ENCODE measurements around the gene SLC38A2.
"Not testable (repeated sequence)": the region's sequence is repeated elsewhere in the genome, so short reads cannot be mapped to it uniquely, and the experiment has no call there.

SLC38A2 gene

DNA sequence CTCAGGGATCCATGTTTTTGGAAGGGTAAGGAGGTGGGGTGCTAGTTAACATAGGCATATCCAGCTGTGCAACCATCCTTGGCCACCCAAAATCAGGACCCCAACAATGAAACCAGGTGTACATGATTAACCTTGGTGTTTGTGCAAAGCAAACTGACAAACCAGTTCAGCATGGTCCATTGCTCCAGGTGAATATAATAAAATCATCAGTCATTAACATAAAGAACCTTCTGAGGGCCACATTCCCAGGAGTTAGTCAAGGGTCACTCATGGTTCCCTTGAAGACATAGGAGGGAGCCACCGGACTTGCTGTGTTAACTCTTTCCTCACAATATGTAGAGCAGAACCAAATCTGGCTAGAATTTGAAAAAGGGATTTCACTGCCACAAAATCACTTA is 17.8 kb downstream of the SLC38A2 start:
- no peaks in the 10 kb centered on the region for H3K9me3 ChIP-seq (ENCODE audit: control insufficient read depth, low read length)
- H3K4me3 ChIP-seq (ENCODE audit: low read length): no peak overlapping the region
- no peaks in the 10 kb centered on the region for H3K36me3 ChIP-seq (ENCODE audit: control insufficient read depth, insufficient read depth, low read length)
- H3K27me3 ChIP-seq (ENCODE audit: control insufficient read depth, insufficient read depth, low read length): no peaks in the 10 kb centered on the region
- H3K4me1 ChIP-seq (ENCODE audit: control insufficient read depth, insufficient read depth, low read length): peaks cover 9% of the 10 kb centered on the region
- H3K9ac ChIP-seq (ENCODE audit: low read length): no peak overlapping the region

DNA sequence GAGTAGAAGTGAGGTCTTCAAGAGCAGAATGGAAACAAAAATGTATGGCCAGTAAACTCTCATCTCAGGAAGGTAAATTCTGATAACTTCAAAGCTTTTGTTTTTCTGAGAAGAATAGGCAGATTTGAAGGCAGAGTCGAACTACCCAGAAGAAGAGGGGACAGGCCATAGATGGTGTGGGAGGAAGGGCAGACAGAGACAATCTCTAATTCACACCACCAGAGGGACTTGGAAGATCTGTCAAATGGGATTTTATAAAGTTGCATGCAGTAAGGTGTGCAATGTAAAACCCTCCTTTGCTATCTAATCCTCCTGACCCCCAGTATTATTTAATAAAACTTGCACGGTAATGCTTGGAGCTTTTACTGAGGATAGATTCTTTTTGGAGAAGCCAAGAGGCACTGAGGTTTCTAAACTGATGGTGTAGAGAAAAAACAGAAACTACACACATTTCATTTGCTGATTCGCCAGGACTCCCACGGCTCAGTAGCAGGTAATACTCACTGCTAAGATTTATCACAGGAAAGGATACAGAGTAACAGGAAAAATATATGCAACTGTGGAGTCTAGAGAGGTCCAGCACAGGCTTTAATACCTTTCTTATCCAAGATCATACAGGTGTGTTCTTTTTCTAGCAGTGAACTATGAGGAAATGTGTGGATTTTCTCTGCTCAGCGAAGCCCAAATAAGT is 18.3 kb downstream of the SLC38A2 start:
- Histone ChIP-seq H3K4me3 (ENCODE audit: low read length) (no peak overlapping the region), H3K36me3 (ENCODE audit: control insufficient read depth, insufficient read depth, low read length) (no peaks in the 10 kb centered on the region), H3K9ac (ENCODE audit: low read length) (no peak overlapping the region), H3K9me3 (ENCODE audit: control insufficient read depth, low read length) (no peaks in the 10 kb centered on the region), H3K27me3 (ENCODE audit: control insufficient read depth, insufficient read depth, low read length) (no peaks in the 10 kb centered on the region), H3K4me1 (ENCODE audit: control insufficient read depth, insufficient read depth, low read length) (peaks cover 9% of the 10 kb centered on the region)

DNA sequence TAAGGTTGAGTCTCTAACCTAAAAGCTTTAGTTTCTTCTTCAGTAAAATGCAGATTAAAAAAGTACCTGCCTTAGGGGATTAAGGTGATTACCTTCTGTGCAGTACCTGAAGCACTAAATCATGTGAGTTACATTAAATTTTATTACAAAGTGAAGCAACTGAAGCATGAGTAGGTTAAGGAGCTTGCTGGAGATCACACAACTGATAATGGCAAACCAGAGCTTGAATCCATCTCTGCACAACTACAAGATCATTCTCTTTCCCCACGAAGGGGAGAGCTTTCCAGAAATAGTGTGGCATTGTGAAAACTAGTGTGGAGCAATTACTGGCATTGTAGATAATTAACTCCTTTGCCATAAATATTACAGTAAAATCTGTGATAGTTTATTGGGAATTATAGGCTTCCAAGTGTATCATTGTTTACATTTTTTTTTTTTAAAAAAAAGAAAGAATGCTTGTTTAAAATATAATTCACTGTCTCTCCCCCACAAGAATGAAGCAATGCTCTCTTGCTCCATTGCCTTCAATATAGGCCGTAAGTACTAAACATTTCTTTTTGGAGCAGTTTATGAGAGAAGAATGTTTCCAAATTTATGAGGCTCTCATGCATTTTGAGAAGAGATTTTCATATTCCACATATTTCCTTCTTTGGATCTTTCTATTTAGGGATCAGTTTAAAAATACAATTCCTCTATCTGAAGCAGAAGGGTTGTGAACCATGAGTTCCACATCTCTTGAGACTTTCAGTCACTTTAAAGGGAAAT is 20.5 kb downstream of the SLC38A2 start:
- H3K36me3 ChIP-seq (ENCODE audit: control insufficient read depth, insufficient read depth, low read length): no peaks in the 10 kb centered on the region
- no peak overlapping the region for H3K4me3 ChIP-seq (ENCODE audit: low read length)
- no peak overlapping the region for H3K9ac ChIP-seq (ENCODE audit: low read length)
- H3K27me3 ChIP-seq (ENCODE audit: control insufficient read depth, insufficient read depth, low read length): no peaks in the 10 kb centered on the region
- peaks cover 9% of the 10 kb centered on the region for H3K4me1 ChIP-seq (ENCODE audit: control insufficient read depth, insufficient read depth, low read length)
- no peaks in the 10 kb centered on the region for H3K9me3 ChIP-seq (ENCODE audit: control insufficient read depth, low read length)

DNA sequence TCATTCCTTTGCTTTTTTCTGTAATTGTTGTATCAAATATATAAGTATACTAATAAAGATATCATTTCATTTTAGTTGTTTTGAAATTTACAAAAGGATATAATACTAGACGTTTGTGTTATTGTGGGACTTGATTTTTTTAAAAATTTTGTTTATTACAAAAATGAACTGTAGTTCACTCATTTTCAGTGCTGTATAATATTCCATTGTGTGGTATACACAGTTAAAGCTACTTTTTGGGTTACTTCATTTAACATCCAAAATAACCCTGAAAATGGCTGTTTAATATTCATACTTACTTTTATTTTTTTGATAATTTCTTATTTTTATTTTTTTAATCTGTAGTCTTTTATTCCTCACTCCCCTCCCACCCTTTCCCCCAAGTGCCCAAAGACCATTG is 21.4 kb downstream of the SLC38A2 start:
- Histone ChIP-seq H3K36me3 (ENCODE audit: control insufficient read depth, insufficient read depth, low read length) (no peaks in the 10 kb centered on the region), H3K9ac (ENCODE audit: low read length) (no peak overlapping the region), H3K9me3 (ENCODE audit: control insufficient read depth, low read length) (no peaks in the 10 kb centered on the region), H3K4me1 (ENCODE audit: control insufficient read depth, insufficient read depth, low read length) (peaks cover 9% of the 10 kb centered on the region), H3K27me3 (ENCODE audit: control insufficient read depth, insufficient read depth, low read length) (no peaks in the 10 kb centered on the region), H3K4me3 (ENCODE audit: low read length) (no peak overlapping the region)

DNA sequence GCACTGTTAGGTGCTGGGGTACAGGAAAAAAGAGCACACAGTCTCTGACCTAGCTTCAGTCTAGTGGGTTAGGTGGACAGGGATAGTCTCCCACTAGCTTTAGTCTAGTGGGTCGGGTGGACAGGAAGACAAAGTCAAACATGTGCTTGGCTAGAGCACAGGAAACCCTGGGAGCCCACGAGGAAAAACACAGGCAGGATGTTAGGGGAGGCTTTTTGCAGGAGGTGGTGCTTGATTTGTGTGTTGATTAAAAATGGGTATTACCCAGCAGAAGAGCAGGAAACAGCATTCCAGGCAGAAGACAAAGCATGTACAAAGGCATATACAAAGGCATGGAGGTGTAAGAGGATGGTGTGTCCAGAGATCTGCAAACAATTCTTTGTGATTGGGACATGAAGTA is 23.3 kb downstream of the SLC38A2 start:
- Histone ChIP-seq H3K9ac (ENCODE audit: low read length) (no peak overlapping the region), H3K9me3 (ENCODE audit: control insufficient read depth, low read length) (no peaks in the 10 kb centered on the region), H3K4me1 (ENCODE audit: control insufficient read depth, insufficient read depth, low read length) (peaks cover under 1% of the 10 kb centered on the region), H3K36me3 (ENCODE audit: control insufficient read depth, insufficient read depth, low read length) (no peaks in the 10 kb centered on the region), H3K4me3 (ENCODE audit: low read length) (no peak overlapping the region), H3K27me3 (ENCODE audit: control insufficient read depth, insufficient read depth, low read length) (no peaks in the 10 kb centered on the region)

DNA sequence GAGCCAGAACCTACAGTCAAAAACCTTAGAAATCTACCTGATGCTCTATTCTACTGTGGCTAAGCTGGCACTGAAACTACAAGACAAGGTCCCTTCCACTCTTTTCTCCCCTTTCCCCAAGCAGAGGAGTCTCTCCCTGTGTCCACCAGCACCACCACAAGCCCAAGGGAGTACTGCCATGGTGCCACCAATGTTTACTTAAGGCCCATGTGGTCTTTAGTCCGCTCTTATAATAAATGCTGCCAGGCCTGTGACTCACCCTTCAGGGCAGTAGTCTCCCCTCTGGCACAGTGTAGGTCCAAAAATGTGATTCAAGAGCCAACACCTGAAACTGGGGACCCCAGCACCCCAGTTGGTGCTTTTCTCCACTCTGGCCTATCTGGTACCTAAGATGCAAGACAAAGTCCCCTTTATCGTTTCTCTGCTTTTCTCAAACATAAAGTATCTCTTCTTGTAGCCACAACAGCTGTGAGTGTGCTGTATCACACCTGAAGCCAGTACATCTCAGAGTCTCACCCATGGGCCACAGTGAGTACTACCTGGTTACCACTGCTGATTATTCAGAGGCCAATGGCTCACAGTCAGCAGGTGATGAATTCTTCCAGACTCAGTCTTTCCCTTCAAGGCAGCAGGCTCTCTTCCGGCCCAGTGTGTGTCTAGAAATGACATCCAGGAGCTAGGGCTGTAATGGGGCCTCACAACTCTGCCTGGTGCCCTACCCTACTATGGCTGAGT is 29.3 kb downstream of the SLC38A2 start:
- Histone ChIP-seq H3K36me3 (ENCODE audit: control insufficient read depth, insufficient read depth, low read length) (no peaks in the 10 kb centered on the region), H3K9me3 (ENCODE audit: control insufficient read depth, low read length) (no peaks in the 10 kb centered on the region), H3K4me3 (ENCODE audit: low read length) (no peak overlapping the region), H3K4me1 (ENCODE audit: control insufficient read depth, insufficient read depth, low read length) (peaks cover 9% of the 10 kb centered on the region), H3K9ac (ENCODE audit: low read length) (no peak overlapping the region), H3K27me3 (ENCODE audit: control insufficient read depth, insufficient read depth, low read length) (no peaks in the 10 kb centered on the region)

DNA sequence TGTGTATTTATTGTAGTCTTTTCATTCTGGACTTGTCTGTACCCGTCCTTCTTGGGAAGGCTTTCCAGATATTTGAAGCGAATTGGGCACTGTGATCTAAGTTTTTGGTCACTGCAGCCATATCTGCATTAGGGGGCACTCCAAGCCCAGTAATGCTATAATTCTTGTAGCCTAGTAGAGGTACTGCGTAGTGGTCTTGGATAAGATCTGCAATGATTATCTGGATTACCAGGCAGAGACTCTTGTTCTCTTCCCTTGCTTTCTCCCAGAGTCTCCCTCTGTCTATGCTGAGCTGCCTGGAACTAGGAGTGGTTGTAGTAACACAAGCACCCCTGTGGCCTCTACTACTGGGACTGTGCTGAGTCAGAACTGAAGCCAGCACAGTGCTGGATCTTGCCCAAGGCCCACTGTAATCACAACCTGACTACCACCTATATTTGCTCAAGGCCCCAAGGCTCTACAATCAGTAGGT is 30.0 kb downstream of the SLC38A2 start:
- Histone ChIP-seq H3K4me3 (ENCODE audit: low read length) (no peak overlapping the region), H3K27me3 (ENCODE audit: control insufficient read depth, insufficient read depth, low read length) (no peaks in the 10 kb centered on the region), H3K9me3 (ENCODE audit: control insufficient read depth, low read length) (no peaks in the 10 kb centered on the region), H3K4me1 (ENCODE audit: control insufficient read depth, insufficient read depth, low read length) (peaks cover 9% of the 10 kb centered on the region), H3K36me3 (ENCODE audit: control insufficient read depth, insufficient read depth, low read length) (no peaks in the 10 kb centered on the region), H3K9ac (ENCODE audit: low read length) (no peak overlapping the region)

DNA sequence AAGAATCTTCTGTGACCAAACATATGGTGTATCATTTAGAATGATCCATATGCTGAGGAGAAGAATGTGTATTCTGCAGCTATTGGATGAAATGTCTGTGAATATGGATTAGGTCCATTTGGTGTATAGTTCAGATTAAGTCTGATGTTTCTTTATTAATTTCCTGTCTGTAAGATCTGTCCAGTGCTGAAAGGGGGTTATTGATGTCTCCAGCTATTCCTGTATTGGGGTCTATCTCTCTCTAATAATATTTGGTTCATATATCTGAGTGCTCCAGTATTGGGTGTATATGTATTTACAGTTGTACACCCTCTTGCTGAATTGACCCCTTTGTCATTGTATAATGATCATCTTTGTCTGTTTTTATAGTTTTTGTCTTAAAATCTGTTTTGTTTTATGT is 33.5 kb downstream of the SLC38A2 start:
- Histone ChIP-seq H3K36me3 (ENCODE audit: control insufficient read depth, insufficient read depth, low read length) (no peaks in the 10 kb centered on the region), H3K27me3 (ENCODE audit: control insufficient read depth, insufficient read depth, low read length) (no peaks in the 10 kb centered on the region), H3K9ac (ENCODE audit: low read length) (no peak overlapping the region), H3K9me3 (ENCODE audit: control insufficient read depth, low read length) (no peaks in the 10 kb centered on the region), H3K4me3 (ENCODE audit: low read length) (no peak overlapping the region), H3K4me1 (ENCODE audit: control insufficient read depth, insufficient read depth, low read length) (peaks cover 9% of the 10 kb centered on the region)

DNA sequence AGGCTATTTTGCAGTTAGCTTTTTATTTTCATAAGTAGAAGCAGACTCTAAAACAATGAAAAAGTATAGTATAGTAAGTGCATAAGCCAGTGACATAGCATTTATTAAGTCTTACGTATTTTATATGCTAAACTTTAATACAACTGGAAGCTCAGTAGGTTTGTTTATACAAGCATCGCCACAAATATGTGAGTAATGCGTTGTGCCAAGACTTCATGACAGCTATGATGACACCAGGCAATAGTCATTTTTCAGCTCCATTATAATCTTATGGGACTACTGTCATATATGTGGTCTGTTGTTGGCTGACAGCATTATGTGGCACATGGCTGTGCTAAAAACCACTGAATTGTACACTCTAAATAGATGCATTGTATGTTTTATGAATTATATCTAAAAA is 40.3 kb downstream of the SLC38A2 start:
- no peak overlapping the region for H3K4me3 ChIP-seq (ENCODE audit: low read length)

DNA sequence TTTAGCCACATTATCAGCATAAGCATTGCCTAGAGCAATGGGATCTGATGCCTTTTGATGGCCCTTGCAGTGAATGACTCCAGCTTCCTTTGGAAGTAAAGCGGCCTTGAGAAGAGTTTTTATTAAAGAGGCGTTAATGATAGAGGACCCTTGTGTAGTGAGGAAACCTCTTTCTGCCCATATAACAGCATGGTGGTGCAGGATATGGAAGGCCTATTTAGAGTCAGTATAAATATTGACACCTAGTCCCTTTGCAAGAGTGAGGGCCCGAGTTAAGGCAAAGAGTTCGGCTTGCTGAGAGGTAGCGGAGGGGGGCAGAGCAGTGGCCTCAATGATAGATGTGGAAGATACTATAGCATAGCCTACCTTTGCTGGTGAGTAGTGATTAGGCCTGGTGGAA is 47.5 kb downstream of the SLC38A2 start:
- not testable (repeated sequence) for H3K4me3 ChIP-seq (ENCODE audit: low read length); H3K4me1 ChIP-seq (ENCODE audit: control insufficient read depth, insufficient read depth, low read length); H3K9me3 ChIP-seq (ENCODE audit: control insufficient read depth, low read length); H3K36me3 ChIP-seq (ENCODE audit: control insufficient read depth, insufficient read depth, low read length); H3K27me3 ChIP-seq (ENCODE audit: control insufficient read depth, insufficient read depth, low read length); H3K9ac ChIP-seq (ENCODE audit: low read length)

More for the DNA sequence above, 40.3 kb downstream of the SLC38A2 start:
- Histone ChIP-seq H3K4me1 (ENCODE audit: control insufficient read depth, insufficient read depth, low read length) (no peaks in the 10 kb centered on the region), H3K27me3 (ENCODE audit: control insufficient read depth, insufficient read depth, low read length) (no peaks in the 10 kb centered on the region), H3K9ac (ENCODE audit: low read length) (no peak overlapping the region), H3K9me3 (ENCODE audit: control insufficient read depth, low read length) (no peaks in the 10 kb centered on the region), H3K36me3 (ENCODE audit: control insufficient read depth, insufficient read depth, low read length) (no peaks in the 10 kb centered on the region)

DNA sequence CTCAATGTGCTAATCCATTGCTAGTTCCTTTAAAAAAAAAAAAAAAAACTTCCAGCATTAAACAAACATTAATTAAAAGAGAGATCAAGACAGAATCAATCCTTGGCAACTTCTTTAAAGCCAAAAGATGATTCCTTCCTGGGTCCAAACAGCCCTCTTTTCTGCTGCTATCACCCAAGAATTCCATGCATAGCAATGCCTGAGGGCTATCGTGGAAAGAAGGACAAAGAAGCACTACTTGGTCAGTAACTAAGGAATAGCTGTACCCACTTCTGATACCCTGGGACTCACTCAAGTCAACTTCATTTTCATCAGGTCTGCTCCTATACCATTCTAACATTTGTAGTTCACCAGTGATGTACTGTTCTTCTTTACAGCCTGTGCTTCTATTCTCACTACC is 51.8 kb downstream of the SLC38A2 start:
- no peaks in the 10 kb centered on the region for H3K4me1 ChIP-seq (ENCODE audit: control insufficient read depth, insufficient read depth, low read length)
- H3K36me3 ChIP-seq (ENCODE audit: control insufficient read depth, insufficient read depth, low read length): no peaks in the 10 kb centered on the region
- no peak overlapping the region for H3K4me3 ChIP-seq (ENCODE audit: low read length)
- no peaks in the 10 kb centered on the region for H3K27me3 ChIP-seq (ENCODE audit: control insufficient read depth, insufficient read depth, low read length)
- H3K9me3 ChIP-seq (ENCODE audit: control insufficient read depth, low read length): no peaks in the 10 kb centered on the region
- no peak overlapping the region for H3K9ac ChIP-seq (ENCODE audit: low read length)

DNA sequence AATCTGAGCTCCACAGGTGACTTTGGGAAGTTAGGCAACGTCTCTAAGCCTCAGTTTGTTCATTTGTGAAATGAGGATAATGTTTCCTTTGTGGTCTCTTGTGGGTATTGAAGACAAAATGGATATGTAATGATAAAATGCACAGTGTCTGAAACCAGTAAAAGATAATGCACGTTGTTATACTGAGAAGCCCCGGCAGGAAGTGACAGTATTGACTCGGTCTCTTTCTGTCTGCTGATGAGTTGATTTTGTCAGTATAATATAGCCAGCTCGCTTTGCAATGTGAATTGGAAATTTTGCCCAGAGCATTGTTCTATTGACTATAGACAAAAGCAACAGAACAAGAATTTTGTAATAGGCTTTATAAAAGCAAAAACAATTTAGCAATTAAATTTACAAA is 54.5 kb downstream of the SLC38A2 start:
- Histone ChIP-seq H3K27me3 (ENCODE audit: control insufficient read depth, insufficient read depth, low read length) (no peaks in the 10 kb centered on the region), H3K4me3 (ENCODE audit: low read length) (no peak overlapping the region), H3K4me1 (ENCODE audit: control insufficient read depth, insufficient read depth, low read length) (no peaks in the 10 kb centered on the region), H3K36me3 (ENCODE audit: control insufficient read depth, insufficient read depth, low read length) (no peaks in the 10 kb centered on the region), H3K9ac (ENCODE audit: low read length) (no peak overlapping the region), H3K9me3 (ENCODE audit: control insufficient read depth, low read length) (no peaks in the 10 kb centered on the region)
